HEK293 (cell line): ENCODE measurements around the gene APOBEC4.

Source experiments
- CTCF ChIA-PET: fragments of 350-600 bp; formaldehyde crosslinking; extraction: SDS; loops from one replicate; lab custom pipeline; 2021; ENCODE audit warnings: antibody characterized with exemption; lab: Yijun Ruan, JAX
- POLR2A ChIA-PET: fragments of 300-600 bp; formaldehyde crosslinking; extraction: SDS; loops from one replicate; lab custom pipeline; 2020; ENCODE audit warnings: antibody characterized with exemption, inconsistent platforms; lab: Yijun Ruan, JAX
- H3K27ac ChIP-seq: fragments of 200-500 bp; sonication (Bioruptor generic); 2 replicates; pipeline ENCODE4 v1.5.1; 2014; ENCODE audit warnings: low read depth, low read length, control low read depth, inconsistent platforms; ENCODE audit errors: extremely low read depth
- H3K36me3 ChIP-seq, 2 experiments: fragments of 200-500 bp in 1 of 2; sonication (Bioruptor generic) in 1 of 2; 1 replicate in 1 of 2; 2 replicates in 1 of 2; pipeline ENCODE4 v1.5.1; 2014 to 2017; ENCODE audit warnings: inconsistent platforms in 2 of 2, low read length in 2 of 2; ENCODE audit not compliant: control insufficient read depth in 2 of 2, insufficient read depth in 1 of 2
- H3K4me1 ChIP-seq: fragments of 200-500 bp; sonication (Bioruptor generic); 2 replicates; pipeline ENCODE4 v1.5.1; 2014; ENCODE audit warnings: mild to moderate bottlenecking, low read length, inconsistent platforms; ENCODE audit not compliant: control insufficient read depth, insufficient read depth
- H3K4me3 ChIP-seq: 2 replicates; pipeline ENCODE4 v1.5.1; 2011; ENCODE audit warnings: low read depth, mild to moderate bottlenecking, control low read depth, low read length, moderate library complexity
- H3K9me3 ChIP-seq: fragments of 200-500 bp; sonication (Bioruptor generic); 2 replicates; pipeline ENCODE4 v1.5.1; 2014; ENCODE audit warnings: low read depth, low read length, inconsistent platforms; ENCODE audit not compliant: control insufficient read depth, insufficient read depth
- AEBP2 ChIP-seq: fragments of 450-650 bp; formaldehyde crosslinking; IDR thresholded peaks from 2 replicates; pipeline ENCODE4 v1.5.1; 2016; ENCODE audit warnings: missing biosample characterization, missing genetic modification characterization, borderline replicate concordance
- KLF16 ChIP-seq: fragments of 450-650 bp; formaldehyde crosslinking; IDR thresholded peaks from 2 replicates; pipeline ENCODE4 v1.5.1; 2017; ENCODE audit warnings: missing biosample characterization, missing genetic modification characterization
- KLF9 ChIP-seq: fragments of 450-650 bp; formaldehyde crosslinking; IDR thresholded peaks from 2 replicates; pipeline ENCODE4 v1.5.1; 2016; ENCODE audit warnings: missing biosample characterization, missing genetic modification characterization, low read depth
- PATZ1 ChIP-seq: fragments of 450-650 bp; formaldehyde crosslinking; IDR thresholded peaks from 2 replicates; pipeline ENCODE4 v1.5.1; 2016; ENCODE audit warnings: missing biosample characterization, missing genetic modification characterization
- PRDM2 ChIP-seq: fragments of 450-650 bp; formaldehyde crosslinking; IDR thresholded peaks from 2 replicates; pipeline ENCODE4 v1.5.1; 2016; ENCODE audit warnings: missing biosample characterization, missing genetic modification characterization, borderline replicate concordance
- REPIN1 ChIP-seq: fragments of 450-650 bp; formaldehyde crosslinking; IDR thresholded peaks from 2 replicates; pipeline ENCODE4 v1.5.1; 2017; ENCODE audit warnings: missing biosample characterization, missing genetic modification characterization, low read depth
- SP2 ChIP-seq: fragments of 450-650 bp; formaldehyde crosslinking; IDR thresholded peaks from 2 replicates; pipeline ENCODE4 v1.5.1; 2016; ENCODE audit warnings: missing biosample characterization, missing genetic modification characterization
- ZNF155 ChIP-seq: fragments of 450-650 bp; formaldehyde crosslinking; IDR thresholded peaks from 2 replicates; pipeline ENCODE4 v1.5.1; 2016; ENCODE audit warnings: missing biosample characterization, missing genetic modification characterization
- ZNF223 ChIP-seq: fragments of 450-650 bp; formaldehyde crosslinking; IDR thresholded peaks from 2 replicates; pipeline ENCODE4 v1.5.1; 2016; ENCODE audit warnings: missing biosample characterization, missing genetic modification characterization
- ZNF426 ChIP-seq: fragments of 450-650 bp; formaldehyde crosslinking; IDR thresholded peaks from 2 replicates; pipeline ENCODE4 v1.5.1; 2017; ENCODE audit warnings: missing biosample characterization, missing genetic modification characterization, mild to moderate bottlenecking, inconsistent platforms, moderate library complexity
- ZNF513 ChIP-seq: fragments of 450-650 bp; IDR thresholded peaks from 2 replicates; pipeline ENCODE4 v1.5.1; 2018; ENCODE audit warnings: missing biosample characterization, missing genetic modification characterization
- ZNF518A ChIP-seq: fragments of 450-650 bp; formaldehyde crosslinking; conservative IDR thresholded peaks from 2 replicates; pipeline ENCODE4 v1.5.1; 2016; ENCODE audit warnings: low read depth, missing biosample characterization, missing genetic modification characterization
- ZNF645 ChIP-seq: fragments of 450-650 bp; formaldehyde crosslinking; IDR thresholded peaks from 2 replicates; pipeline ENCODE4; 2016; ENCODE audit warnings: missing biosample characterization, missing genetic modification characterization
- ZNF76 ChIP-seq: fragments of 450-650 bp; formaldehyde crosslinking; IDR thresholded peaks from 2 replicates; pipeline ENCODE4; 2016; ENCODE audit warnings: low read depth, missing biosample characterization, missing genetic modification characterization, borderline replicate concordance
- ZSCAN23 ChIP-seq: fragments of 450-650 bp; formaldehyde crosslinking; IDR thresholded peaks from 2 replicates; pipeline ENCODE4 v1.5.1; 2016; ENCODE audit warnings: missing biosample characterization, missing genetic modification characterization

APOBEC4 gene

GRCh38 chr1:183675883-183676585 is 22.9 kb upstream of the APOBEC4 start (continued):
- TF ChIP-seq PRDM2 (tag by site-specific recombination) (no peak), ZNF518A (no peak), ZNF155 (tag by site-specific recombination) (no peak), ZNF426 (tag by site-specific recombination) (no peak), ZNF513 (tag by site-specific recombination) (no peak), REPIN1 (no peak), SP2 (tag by site-specific recombination) (no peak), KLF16 (tag by site-specific recombination) (no peak), ZNF223 (no peak), ZNF76 (no peak)

GRCh38 chr1:183675381-183675780 is 22.3 kb upstream of the APOBEC4 start:
- H3K4me3 ChIP-seq: no peak overlapping the region
- H3K4me1 ChIP-seq: no peaks in the 10 kb centered on the region
- ChIA-PET CTCF (interaction anchor here (0.6 to 4.8 kb wide), 4 partner anchors 10 to 155 kb away, joined by 3 to 32 read pairs (median 6); no protein-coding TSS in a partner anchor), POLR2A (no interaction called here)
- H3K9me3 ChIP-seq: no peaks in the 10 kb centered on the region
- H3K27ac ChIP-seq: no peak overlapping the region
- H3K36me3 ChIP-seq: no peaks in the 10 kb centered on the region
- TF ChIP-seq PATZ1 (tag by site-specific recombination): no peak
- no peak for TF ChIP-seq ZNF426 (tag by site-specific recombination)
- no peak for TF ChIP-seq KLF9
- TF ChIP-seq AEBP2: no peak
- no peak for TF ChIP-seq ZNF645 (tag by site-specific recombination)
- no peak for TF ChIP-seq ZSCAN23 (tag by site-specific recombination)
